COR-L47 (cell line): ENCODE measurements around the gene SPTB.
A peak's percentile ranks its signal among the peaks of the same experiment; 100 is the strongest.

Experiments
- DNase-seq: peaks from one replicate; lab custom pipeline; 2025; lab: John Stamatoyannopoulos, UW

SPTB gene

DNA sequence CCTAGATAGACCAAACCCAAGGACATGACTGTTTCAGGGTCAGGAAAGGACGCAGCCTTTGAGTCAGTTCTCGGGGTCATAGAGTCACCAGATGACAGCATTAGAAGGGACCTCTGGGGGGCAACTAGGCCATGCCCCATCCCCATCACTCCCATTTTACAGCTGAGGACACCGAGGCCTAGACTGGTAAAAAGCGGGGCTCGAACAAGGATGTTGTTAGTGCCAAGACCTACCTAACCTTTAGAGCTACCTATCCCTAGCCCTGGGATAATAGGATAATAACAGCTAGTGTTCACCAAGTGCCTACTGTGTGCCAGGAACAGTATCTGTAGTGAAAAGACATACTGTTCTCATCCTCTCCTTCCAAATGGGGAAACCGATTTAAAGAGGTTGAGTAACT is 126.8 kb downstream of the SPTB start:
- DNase-seq, result no peak

DNA sequence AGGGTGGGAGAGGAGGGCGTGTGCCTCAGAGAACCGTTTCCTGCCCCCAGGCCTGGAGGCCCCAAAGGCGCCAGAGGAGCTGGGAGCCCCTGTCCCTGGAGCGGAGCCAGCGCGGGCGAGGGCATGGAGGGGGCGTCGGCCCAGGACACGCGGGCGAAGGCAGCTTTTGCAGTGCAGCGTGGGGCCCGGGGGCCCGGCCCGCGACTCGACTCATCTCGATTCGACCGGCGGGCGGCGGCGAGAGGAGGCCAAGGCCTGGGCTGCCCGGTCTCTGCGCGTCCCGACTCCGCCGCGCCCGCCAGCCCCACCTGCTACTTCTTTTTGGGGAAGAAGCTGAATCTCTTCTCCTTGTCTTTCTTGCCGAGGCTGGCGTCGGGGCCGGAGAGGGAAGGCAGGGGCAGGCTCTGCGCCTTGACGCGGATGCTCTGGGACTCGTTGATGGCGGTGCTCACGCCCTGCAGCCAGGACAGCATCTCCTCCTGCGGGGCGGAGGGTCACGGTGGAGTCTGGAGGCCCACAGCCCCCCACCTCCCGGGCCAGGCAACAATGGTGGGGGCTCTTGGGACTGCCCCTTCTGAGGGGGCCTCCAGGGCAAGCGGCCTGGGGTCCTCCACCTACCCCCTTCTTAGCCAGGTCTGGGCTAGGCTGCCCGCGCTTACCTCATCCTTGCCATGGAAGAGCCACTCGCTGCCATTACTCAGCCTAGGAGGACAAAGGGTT is 130.6 kb downstream of the SPTB start:
- no peak for DNase-seq

DNA sequence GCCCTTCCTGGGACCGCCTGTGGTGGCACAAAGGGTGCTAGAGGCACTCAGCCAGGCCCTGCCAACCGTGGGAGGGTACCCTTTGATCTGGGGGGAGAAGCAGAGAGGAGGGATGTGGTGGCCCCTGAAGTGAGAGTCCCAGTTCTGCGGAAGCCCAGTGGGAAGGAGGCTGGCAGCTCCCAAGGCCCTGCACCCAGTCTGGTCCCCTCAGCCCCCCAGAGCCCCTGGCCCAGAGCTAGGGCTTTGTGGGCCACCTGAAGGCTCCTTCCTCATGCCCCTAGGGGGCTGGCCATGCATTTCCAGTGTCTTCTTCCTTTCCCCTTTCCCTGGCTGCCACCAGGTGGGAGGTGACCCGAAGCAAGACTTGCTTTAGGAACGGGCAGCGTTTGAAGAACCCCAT is 131.2 kb downstream of the SPTB start:
- no peak for DNase-seq

DNA sequence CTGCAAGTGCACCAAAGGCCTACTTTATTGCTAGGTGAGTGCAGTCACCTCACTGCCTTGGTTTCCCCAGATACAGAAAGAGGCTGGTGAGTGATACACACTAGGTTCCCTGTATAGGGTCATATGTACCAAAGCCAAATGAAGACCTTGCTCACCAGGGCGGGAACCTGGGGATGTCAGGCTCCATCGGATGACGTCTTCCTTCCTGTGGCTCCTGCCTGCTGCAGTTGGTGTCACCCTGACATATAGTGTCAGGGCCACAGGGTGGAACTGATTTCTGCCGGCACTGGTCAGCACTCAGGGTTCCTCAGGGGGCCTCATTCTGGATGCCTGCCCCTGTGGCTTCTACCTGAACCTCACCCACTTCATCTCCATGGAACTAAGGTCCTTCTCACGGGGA is 132.4 kb downstream of the SPTB start:
- no peak for DNase-seq

DNA sequence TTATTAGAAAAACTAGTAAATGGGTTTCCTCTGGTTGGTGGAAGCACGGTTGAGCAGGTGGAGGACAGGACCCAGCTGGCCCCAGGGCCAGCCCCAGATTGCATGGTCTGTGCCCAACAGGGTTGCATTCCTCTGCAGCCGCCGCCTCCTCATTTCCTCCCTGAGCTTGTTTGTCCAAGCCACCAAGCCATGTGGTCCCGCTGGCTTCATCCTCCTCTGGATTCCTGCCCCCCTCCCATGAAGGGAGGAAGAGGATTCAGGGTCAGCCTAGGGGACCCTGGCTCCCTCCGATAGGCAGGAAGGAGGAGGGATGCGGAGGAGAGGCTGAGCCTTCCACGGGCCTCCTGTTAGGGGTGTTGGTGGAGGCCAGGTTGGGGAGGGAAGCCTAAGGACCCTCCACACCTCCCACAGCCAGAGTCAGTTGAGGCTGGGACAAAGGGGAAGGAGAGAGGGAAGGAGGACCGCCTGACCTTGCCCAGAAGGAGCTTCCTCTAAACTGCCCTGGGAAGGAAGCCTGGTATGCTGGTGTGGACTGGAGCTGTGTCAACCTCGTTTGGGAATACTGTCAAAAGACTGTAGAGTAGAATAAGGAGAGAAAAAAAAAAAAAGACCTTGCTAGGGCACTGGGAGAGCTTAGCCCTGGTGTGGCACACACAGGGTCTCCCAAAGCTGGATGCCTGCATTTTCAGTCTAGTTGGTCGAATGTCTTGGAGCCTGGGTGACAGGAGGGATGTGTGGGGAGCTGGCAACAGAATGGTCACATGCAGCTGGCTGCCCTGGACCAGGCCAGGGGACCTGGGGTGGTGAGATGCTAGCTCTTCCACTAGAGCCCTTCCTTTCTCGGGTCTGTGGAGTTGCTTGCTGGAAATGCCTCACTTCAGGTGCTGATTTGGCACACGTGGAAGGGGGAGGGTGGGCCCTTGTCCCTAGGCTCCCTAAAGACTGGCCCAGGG is 133.1 kb downstream of the SPTB start:
- no peak for DNase-seq

DNA sequence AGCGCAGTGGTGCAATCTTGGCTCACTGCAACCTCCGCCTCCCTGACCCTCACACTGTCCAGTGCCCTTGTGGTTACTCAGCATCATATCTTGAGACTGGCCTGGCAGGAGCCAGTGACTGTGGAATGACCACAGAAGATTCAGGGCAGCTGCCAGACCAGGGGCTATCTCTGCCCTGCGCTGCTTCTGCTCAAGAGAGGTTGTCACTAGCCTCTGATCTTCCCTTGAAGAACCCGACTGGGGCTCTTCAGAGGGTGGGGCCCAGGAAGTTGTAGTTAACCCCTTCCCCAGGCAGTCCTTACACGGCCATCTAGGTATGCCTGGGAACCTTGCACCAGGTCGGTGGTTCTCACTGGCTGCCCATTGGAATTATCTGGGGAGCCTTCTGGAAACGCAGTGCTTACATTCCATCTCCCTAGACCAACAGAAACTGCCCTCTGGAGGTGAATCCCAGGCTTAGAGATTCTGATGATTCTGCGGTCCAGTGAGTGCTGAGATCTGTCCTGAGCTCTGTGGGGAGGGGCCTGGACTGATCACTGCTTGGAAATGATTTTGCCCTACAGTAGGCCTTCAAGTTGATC is 134.1 kb downstream of the SPTB start:
- DNase-seq, result no peak

DNA sequence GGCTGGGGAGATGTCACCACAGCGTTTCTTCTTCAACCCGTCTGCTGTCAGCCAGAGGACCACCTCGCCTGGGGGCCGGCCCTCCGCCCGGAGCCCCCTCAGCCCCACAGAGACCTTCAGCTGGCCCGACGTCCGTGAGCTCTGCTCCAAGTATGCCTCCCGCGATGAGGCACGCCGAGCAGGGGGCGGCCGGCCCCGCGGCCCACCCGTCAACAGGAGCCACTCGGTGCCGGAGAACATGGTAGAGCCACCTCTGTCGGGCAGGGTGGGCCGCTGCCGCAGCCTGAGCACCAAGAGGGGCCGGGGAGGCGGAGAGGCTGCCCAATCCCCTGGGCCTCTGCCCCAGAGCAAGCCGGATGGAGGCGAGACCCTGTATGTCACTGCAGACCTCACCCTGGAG is 136.6 kb downstream of the SPTB start:
- no peak for DNase-seq

DNA sequence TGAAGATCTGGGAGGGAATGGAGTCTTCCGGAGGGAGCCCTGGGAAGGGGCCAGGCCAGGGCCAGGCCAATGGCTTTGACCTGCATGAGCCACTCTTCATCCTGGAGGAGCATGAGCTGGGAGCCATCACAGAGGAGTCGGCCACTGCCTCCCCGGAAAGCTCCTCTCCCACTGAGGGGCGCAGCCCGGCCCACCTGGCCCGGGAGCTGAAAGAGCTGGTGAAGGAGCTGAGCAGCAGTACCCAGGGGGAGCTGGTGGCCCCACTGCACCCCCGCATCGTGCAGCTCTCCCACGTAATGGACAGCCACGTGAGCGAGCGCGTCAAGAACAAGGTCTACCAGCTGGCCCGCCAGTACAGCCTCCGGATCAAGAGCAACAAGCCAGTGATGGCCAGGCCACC is 137.7 kb downstream of the SPTB start:
- DNase-seq, result no peak

DNA sequence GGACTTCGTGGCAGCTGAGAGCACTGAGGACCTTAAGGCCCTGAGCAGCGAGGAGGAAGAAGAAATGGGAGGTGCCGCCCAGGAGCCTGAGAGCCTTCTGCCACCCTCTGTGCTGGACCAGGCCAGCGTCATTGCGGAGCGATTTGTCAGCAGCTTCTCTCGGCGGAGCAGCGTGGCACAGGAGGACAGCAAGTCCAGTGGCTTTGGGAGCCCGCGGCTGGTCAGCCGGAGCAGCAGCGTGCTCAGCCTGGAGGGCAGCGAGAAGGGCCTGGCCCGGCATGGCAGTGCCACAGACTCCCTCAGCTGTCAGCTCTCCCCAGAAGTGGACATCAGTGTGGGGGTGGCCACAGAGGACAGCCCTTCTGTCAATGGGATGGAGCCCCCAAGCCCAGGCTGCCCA is 138.5 kb downstream of the SPTB start:
- DNase-seq, result no peak

DNA sequence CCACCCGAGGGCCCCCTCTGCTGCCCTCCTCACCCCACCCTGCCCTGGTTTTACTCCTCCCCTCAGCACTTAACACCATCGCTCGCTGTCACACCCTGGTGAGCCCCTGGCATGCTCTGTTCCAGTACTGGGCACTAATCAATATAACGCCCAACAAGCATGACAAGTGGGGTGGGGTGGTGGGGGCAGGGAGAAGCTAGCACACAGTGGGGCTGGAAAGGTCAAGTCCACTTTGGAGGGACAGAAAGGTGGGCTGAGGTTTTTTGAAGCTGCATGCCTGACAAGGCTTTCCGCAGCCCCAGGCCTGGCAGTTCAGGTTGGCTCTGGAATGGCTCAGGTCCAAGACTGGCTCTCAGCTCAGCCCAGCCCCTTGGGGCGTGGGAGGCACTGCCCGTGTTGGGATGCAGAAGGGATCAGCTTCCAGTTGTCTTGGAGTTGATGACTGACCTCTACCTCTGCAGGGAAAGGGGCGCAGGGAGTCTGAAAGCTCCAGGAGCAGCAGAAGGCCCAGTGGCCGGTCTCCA is 141.4 kb downstream of the SPTB start:
- no peak for DNase-seq

DNA sequence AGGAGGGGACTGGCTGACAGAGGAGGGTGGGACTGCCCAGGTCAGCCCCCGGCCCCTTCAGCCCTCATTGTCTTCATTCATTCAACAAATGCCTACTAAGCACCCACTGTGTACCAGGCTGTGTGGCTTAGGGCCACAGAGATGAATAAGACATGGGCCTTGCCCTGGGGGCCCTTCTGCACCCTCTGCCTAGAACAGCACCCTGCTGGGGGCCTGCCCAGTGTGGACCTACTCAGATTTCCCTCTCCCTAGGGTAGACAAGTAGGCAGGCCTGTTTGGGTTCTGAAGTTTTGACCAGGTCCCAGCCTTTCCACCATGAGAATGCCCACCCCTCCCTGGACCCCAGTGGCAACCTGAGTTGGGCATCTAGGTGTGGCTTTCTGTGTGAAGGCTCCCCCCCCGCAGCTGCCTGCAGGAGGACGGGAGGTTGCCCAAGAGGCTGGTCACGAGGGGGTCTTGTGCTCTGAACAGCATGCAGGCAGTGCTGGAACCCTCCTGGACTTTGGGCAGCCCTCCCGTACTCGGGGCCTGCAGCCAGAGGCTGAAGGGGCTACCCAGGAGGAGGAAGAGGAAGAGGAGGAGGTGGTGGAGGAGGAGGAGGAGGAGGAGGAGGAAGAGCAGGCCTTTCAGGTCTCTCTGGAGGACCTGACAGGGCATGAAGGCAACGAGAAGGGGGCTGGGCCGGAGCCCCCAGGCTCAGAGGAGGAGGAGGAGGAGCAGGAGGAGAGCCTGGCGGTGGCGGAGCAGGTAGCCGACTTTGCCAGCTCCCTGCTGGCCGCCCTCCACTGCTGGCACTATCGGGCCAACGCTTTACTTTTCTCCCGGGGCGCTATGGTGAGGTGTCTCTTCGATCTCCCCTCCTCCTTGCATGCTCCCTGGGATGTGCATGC is 142.1 kb downstream of the SPTB start:
- DNase-seq, result no peak

DNA sequence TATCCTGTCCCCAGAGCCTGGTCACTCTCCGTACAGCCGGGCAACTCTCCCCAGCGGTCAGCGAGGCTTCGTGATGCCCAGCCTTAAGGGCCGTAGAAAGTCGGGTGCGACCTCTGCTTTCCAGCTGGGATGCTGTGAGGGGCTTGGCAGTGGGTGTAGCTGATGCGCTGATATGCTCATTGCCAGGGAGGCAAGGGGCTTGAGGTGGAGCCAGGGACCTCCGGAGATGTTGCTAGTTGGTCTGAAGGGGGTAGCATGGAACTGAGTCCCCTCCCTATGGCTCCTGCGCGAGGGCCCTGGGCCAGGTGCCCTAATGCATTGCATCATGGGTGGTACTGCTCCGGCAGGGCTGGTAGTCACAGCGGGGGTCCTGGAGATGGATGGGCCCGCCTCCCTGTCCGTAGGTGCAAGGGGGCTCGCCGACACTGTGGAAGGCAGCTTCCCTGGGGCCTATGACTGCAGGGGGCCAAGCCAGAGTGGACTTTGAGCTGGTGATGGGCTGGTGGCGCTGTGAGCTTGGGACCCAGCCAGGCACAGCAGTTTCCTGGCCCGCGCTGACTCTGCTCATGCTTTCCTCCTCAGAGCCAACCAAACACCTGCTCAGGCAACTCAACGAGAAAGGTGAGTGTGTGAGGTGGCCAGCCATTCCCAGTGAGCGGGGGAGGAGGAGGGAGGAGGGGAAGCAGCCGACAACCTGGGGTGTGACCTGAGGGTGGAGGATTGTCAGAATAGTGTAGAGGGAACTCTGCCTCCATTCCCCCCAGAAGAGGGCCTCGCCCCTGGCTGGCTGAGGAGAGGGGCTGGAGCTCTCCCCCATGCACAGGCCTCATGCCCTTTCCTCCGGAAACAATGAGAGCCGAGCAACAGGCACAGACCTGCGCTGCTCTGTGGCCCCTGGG is 143.2 kb downstream of the SPTB start:
- DNase-seq, result peak; percentile 95

DNA sequence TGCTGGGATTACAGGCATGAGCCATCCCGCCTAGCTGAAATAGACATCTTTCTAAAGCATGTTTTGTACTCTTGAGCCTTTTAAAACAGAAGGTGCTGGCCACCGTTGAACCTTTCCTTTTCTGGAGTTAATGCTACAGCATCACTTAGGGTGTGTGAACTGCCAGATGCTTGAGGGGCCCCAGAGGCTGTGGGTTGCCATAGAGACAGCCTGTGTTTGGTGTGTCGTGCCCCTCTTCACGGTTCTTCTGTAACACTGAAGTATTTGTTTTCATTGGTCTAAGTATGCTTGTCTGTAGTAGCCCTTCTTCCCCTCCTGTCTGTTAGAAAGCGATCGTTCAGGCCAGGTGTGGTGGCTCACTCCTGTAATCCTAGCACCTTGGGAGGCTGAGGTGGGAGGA is 144.7 kb downstream of the SPTB start:
- no peak for DNase-seq

DNA sequence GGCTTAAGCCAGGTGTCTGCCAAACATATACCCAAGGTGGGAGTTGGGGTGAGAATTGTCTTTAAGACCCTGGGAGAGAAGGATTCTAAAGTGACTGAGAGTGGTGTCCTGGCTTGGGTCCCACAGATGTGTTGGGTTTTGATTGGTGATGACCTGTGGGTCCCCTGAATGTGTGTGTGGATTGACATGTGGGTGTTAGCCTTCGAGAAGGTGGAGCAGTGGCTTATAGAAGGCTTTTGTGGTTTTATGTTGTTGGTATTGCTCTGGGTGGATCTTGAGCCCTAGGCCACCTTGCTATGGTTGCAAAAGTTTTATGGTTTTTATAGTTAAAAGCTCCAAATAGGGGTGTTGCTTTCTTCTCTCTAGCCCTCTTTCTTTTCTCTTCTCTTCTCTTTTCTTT is 145.8 kb downstream of the SPTB start:
- no peak for DNase-seq

DNA sequence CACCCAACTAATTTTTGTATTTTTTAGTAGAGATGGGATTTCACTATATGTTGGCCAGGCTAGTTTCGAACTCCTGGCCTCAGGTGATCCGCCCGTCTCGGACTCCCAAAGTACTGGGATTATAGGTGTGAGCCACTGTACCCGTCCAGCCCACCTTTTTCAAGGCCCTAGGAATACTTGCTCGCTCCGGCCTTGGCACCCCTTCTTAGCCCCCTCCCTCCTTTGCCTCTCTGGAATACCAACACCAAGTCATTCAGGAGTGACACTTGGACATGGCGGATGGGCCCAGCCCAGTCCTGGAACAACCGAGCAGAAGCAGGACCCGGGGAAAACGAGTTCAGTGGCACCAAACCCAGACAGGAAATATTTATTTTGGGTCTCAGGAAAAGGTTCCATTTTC is 146.4 kb downstream of the SPTB start:
- DNase-seq, result no peak

DNA sequence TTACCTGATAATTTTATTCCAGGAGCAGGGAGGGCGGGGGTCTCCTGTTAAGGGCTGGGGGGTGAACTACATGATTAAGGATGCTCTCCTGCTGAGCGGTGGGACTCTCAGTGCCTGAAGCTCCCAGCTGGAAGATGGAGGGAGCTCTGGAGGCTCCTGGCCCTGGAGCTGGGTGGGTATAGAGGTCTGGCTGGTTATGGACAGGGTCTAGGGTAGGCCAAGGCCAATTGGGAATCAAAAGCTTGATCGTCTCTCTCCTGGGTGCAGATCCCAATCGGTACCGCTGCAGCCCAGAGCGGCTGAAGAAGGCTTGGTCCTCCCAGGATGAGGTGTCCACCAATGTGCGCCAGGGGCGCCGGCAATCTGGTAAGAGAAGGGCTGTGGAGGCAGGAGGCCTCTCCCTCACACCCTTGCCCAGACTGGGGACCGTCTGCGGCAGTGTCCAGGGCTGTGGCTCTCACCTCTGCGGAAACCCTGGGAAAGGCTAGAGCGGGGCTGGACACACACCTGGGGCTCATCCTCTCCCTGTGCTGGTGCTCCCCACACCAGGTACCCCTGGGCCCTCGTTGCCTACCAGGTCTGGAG is 147.1 kb downstream of the SPTB start:
- DNase-seq, result no peak

DNA sequence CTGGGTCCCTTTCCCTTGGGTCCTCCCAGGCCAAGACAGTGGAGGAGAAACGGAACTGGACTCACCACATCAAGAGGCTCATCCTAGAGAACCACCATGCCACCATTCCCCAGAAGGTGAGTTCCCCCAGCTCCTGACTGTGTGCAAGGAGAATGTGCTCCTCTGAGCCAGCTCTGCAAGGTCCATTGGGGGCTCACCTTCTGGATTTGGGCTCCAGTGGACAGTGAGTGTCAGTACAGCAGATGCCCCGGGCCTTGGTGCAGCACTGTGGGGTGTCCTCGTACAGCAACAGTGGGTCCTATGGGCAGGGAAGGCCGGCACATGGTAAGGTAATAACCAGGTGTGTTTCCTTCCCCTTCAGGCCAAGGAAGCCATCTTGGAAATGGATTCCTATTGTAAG is 147.6 kb downstream of the SPTB start:
- no peak for DNase-seq

DNA sequence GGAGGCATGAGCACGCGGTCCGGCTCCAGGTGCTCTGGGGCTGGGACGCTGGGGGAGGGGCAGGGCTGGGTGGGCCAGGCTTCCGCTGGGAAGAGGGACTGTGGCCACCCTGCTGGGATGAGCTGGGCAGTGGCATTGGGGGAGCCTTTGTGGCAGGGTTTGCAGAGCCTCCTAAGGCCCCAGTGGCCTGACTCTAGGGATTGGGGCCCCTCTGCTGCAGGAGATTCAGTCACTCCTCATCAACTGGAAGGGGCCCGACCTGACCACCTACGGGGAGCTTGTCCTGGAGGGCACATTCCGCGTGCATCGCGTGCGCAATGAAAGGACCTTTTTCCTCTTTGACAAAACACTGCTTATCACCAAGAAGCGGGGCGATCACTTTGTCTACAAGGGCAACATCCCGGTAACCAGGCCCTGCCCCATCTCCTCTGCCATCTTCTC is 148.5 kb downstream of the SPTB start:
- no peak for DNase-seq

DNA sequence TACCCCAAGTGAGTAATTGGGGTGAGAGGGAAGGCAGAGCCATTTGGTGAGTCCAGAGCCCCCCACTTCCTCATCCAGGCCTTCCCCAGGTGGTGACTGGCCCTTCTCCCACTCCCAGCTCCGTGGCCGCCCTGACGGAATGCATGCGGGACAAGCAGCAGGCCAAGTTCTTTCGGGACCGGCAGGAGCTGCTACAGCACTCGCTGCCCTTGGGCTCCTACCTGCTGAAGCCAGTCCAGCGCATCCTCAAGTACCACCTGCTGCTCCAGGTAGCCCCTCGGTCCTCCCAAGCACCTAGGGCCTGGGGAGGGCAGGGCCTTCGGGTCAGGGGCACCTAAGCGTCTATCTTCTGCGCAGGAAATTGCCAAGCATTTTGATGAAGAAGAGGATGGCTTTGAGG is 149.0 kb downstream of the SPTB start:
- DNase-seq, result no peak

DNA sequence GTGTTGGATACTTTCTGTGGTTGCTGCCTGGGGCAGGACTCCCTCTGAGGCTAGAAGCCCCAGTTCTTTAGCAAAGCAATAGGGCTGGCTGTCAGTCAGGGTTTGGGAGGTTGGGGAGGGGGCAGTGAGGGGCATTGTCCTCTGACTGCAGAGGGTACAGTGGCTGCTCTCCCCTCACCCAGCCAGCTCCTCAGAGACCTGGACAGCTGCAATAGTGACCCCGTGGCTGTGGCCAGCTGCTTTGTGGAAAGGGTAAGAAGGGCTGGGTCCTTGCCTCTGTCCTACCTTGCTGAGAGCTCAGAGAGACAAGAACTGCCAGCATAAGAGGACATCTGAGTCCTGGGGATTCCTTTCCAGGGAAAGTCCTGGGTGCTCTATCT is 149.7 kb downstream of the SPTB start:
- DNase-seq, result no peak
